Vagina (tissue), 2 donors: Measurements from ENCODE around the gene ITPRIP.

Experiments used
- CTCF ChIP-seq, 3 experiments: fragments of 450-650 bp in 2 of 3; fragments of 200-600 bp in 1 of 3; sonication (generic) in 1 of 3; IDR thresholded peaks; one replicate each; pipeline ENCODE4 v1.5.1; 2017 to 2019; ENCODE audit warnings: antibody characterized with exemption in 3 of 3, mild to moderate bottlenecking in 2 of 3, moderate library complexity in 2 of 3
- POLR2A ChIP-seq, 2 donors: fragments of 450-650 bp; IDR thresholded peaks; one replicate each; pipeline ENCODE4 v1.6.1; 2017; ENCODE audit warnings: antibody characterized with exemption in 2 of 2, mild to moderate bottlenecking in 2 of 2, moderate library complexity in 2 of 2
- POLR2AphosphoS5 ChIP-seq, 2 donors: sonication (generic); formaldehyde crosslinking; IDR thresholded peaks; one replicate each; pipeline ENCODE4 v1.9.0; 2017; ENCODE audit warnings: antibody characterized with exemption in 2 of 2, mild to moderate bottlenecking in 2 of 2, low read depth in 1 of 2; ENCODE audit not compliant: insufficient read depth in 1 of 2

DNA sequence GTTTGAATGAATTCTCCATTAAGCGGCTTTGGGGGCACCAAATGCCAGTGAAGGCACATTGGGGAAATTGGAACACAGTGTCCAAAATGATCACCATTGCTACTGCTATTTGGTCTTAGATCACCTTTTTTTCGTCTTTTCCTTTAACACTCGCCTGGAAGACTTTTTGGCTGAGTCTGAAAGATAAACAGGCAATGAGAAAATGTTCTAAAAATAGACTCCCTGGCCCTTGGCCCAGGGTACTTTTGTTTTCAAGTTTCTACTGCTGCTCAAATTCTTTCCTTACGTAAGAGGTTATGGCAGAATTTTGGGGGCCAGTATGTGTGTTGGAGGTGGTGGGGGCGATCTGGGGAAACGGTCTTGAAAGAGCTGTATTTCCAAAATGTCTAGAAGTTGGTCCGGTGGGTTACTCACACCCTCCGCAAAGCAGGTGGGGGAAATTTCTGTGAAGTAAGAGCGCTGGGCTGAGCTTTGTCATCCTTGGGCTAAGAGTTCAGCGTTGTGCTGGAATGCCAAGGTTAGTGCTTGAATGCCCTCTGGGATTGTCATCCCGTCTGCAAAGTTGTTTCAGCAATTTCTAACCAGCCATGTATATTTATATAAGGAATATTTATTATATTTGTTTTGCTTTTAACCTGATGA, 1.3 kb upstream of the ITPRIP start:
- TF ChIP-seq POLR2A (IDR thresholded peaks at IDR 0.05) (no peak), POLR2AphosphoS5 (IDR thresholded peaks at IDR 0.05; ENCODE audit: insufficient read depth in 1 of 2, low read depth in 1 of 2) (peak in 1 of 2 donors; percentile 84), CTCF (IDR thresholded peaks at IDR 0.05) (no peak)
